GM12878 (cell line): Measurements from ENCODE around the gene NAV2. TPM values are rescaled to one million over a fixed set of nuclear protein-coding genes. Genes with fewer than 3 reads are reported as not detected.

Source experiments
- ATAC-seq: fragments of 200-7000 bp; cut with Tn5 transposase; 3 replicates; pipeline ENCODE4 v1.9.1; 2020; ENCODE audit warnings: mild to moderate bottlenecking, moderate library complexity
- BruUV-seq: library from RNA; stranded (reverse); fragments of 400-500 nt; replicated peaks from 2 replicates; lab custom pipeline; 2021; lab: Mats Ljungman, UMichigan
- CTCF ChIA-PET: fragments of 300-600 bp; sonication (Branson Sonifier 250); formaldehyde crosslinking; extraction: SDS; loops from one replicate; lab custom pipeline; 2021; ENCODE audit warnings: inconsistent platforms; lab: Yijun Ruan, JAX
- POLR2A ChIA-PET: fragments of 350-600 bp; formaldehyde crosslinking; extraction: SDS; loops from one replicate; lab custom pipeline; 2021; ENCODE audit warnings: inconsistent platforms; lab: Charles Lee
- RAD21 ChIA-PET: fragments of 300-600 bp; sonication (Branson Sonifier 250); formaldehyde crosslinking; loops from one replicate; lab custom pipeline; 2023; ENCODE audit warnings: antibody characterized with exemption; ENCODE audit not compliant: unreplicated experiment; lab: Charles Lee
- SMC1A ChIA-PET: fragments of 300-600 bp; sonication (Branson Sonifier 250); formaldehyde crosslinking; loops from one replicate; lab custom pipeline; 2023; ENCODE audit not compliant: unreplicated experiment, uncharacterized antibody; lab: Charles Lee
- DNase-seq: peaks from one replicate; pipeline ENCODE4 v3.0.0-alpha.2; 2011; ENCODE audit warnings: low read depth, low spot score
- FAIRE-seq: peaks from 3 replicates; lab custom pipeline; 2011; peaks lifted over from hg19 to GRCh38; lab: Jason Lieb, UNC
- H2AFZ ChIP-seq: 2 replicates; pipeline ENCODE4 v1.6.0; 2011; ENCODE audit warnings: low read depth, low read length, control low read depth; ENCODE audit not compliant: control insufficient read depth
- H3K27ac ChIP-seq: 2 replicates; pipeline ENCODE4 v1.5.1; 2011; ENCODE audit warnings: control low read depth; ENCODE audit not compliant: control insufficient read depth, insufficient read depth
- H3K27me3 ChIP-seq, 2 experiments: replicated peaks in 1 of 2; 2 replicates each; pipeline versions ENCODE4 v1.6.0 to v1.6.1; 2011; ENCODE audit warnings: low read length in 1 of 2; ENCODE audit not compliant: control insufficient read depth in 2 of 2, insufficient read depth in 2 of 2
- H3K36me3 ChIP-seq, 2 experiments: 2 replicates each; pipeline ENCODE4 v1.5.1; 2011; ENCODE audit warnings: low read length in 1 of 2; ENCODE audit not compliant: control insufficient read depth in 2 of 2, insufficient read depth in 2 of 2
- H3K4me1 ChIP-seq: 2 replicates; pipeline ENCODE4 v1.6.1; 2011; ENCODE audit warnings: mild to moderate bottlenecking, low read length, moderate library complexity, mixed read lengths; ENCODE audit not compliant: control insufficient read depth, insufficient read depth
- H3K4me2 ChIP-seq: 2 replicates; pipeline ENCODE4 v1.6.0; 2011; ENCODE audit warnings: control low read depth; ENCODE audit not compliant: control insufficient read depth, insufficient read depth
- H3K4me3 ChIP-seq: fragments of 200-600 bp; sonication (generic); 2 replicates; pipeline ENCODE4 v1.5.1; 2016
- H3K79me2 ChIP-seq: 2 replicates; pipeline ENCODE4 v1.6.0; 2011; ENCODE audit warnings: low read length; ENCODE audit not compliant: control insufficient read depth, insufficient read depth
- H3K9ac ChIP-seq: 2 replicates; pipeline ENCODE4 v1.8.0; 2011; ENCODE audit warnings: low read length, control low read depth, mixed read lengths; ENCODE audit not compliant: control insufficient read depth, insufficient read depth
- H3K9me3 ChIP-seq: replicated peaks from 3 replicates; pipeline ENCODE4 v1.5.1; 2011; ENCODE audit warnings: mild to moderate bottlenecking, low read length; ENCODE audit not compliant: control insufficient read depth, insufficient read depth
- H4K20me1 ChIP-seq: 2 replicates; pipeline ENCODE4 v1.6.0; 2011; ENCODE audit not compliant: control insufficient read depth, insufficient read depth
- ATF7 ChIP-seq: fragments of 450-650 bp; IDR thresholded peaks from 2 replicates; pipeline ENCODE4 v1.6.1; 2016; ENCODE audit warnings: low read depth, mild to moderate bottlenecking
- DPF2 ChIP-seq: fragments of 450-650 bp; IDR thresholded peaks from 2 replicates; pipeline ENCODE4 v1.6.1; 2017; ENCODE audit warnings: mild to moderate bottlenecking
- ELK1 ChIP-seq: IDR thresholded peaks from 2 replicates; pipeline ENCODE4 v1.6.1; 2012; ENCODE audit warnings: low read depth, low read length, improper control_type of control experiment
- EP300 ChIP-seq, 2 experiments: fragments of 150-350 bp in 1 of 2; IDR thresholded peaks; 2 replicates each; pipeline ENCODE4 v1.6.1; 2011 to 2012; ENCODE audit warnings: low read depth in 2 of 2, low read length in 2 of 2, borderline replicate concordance in 1 of 2, improper control_type of control experiment in 1 of 2, inconsistent platforms in 1 of 2; ENCODE audit not compliant: control insufficient read depth in 1 of 2
- IKZF2 ChIP-seq, 2 experiments: fragments of 450-650 bp; IDR thresholded peaks; 2 replicates each; pipeline ENCODE4 v1.6.1; 2017; ENCODE audit warnings: mild to moderate bottlenecking in 2 of 2, moderate library complexity in 2 of 2
- JUNB ChIP-seq: IDR thresholded peaks from 2 replicates; pipeline ENCODE4 v1.6.1; 2016; ENCODE audit warnings: antibody characterized with exemption, mild to moderate bottlenecking
- MEF2B ChIP-seq: fragments of 450-650 bp; IDR thresholded peaks from 2 replicates; pipeline ENCODE4 v1.6.1; 2018; ENCODE audit warnings: mild to moderate bottlenecking, moderate library complexity; ENCODE audit not compliant: partially characterized antibody, poor library complexity, severe bottlenecking
- MTA2 ChIP-seq: fragments of 450-650 bp; IDR thresholded peaks from 2 replicates; pipeline ENCODE4 v1.6.1; 2016; ENCODE audit warnings: low read depth, mild to moderate bottlenecking, moderate library complexity
- MTA3 ChIP-seq: IDR thresholded peaks from 2 replicates; pipeline ENCODE4 v1.6.1; 2012; ENCODE audit warnings: low read length, inconsistent platforms, borderline replicate concordance
- NFYB ChIP-seq: IDR thresholded peaks from 2 replicates; pipeline ENCODE4 v1.6.1; 2011; ENCODE audit warnings: low read depth, mild to moderate bottlenecking, low read length, improper control_type of control experiment, moderate library complexity; ENCODE audit not compliant: insufficient read depth
- NR2F1 ChIP-seq: fragments of 450-650 bp; conservative IDR thresholded peaks from 2 replicates; pipeline ENCODE4 v1.6.1; 2017; ENCODE audit warnings: mild to moderate bottlenecking
- RAD21 ChIP-seq: IDR thresholded peaks from 2 replicates; pipeline ENCODE4 v1.6.1; 2011; ENCODE audit warnings: mild to moderate bottlenecking, low read depth, low read length, moderate library complexity; ENCODE audit not compliant: insufficient read depth
- RAD51 ChIP-seq: fragments of 450-650 bp; IDR thresholded peaks from 2 replicates; pipeline ENCODE4 v1.6.1; 2016; ENCODE audit warnings: moderate library complexity, mild to moderate bottlenecking, inconsistent platforms
- SKIL ChIP-seq: fragments of 450-650 bp; IDR thresholded peaks from 2 replicates; pipeline ENCODE4 v1.6.1; 2017; ENCODE audit warnings: mild to moderate bottlenecking, low read depth, inconsistent platforms; ENCODE audit not compliant: poor library complexity, severe bottlenecking
- WGBS: methylation state at CpG from one replicate; pipeline ENCODE4 v1.1.6; 2016; ENCODE audit warnings: low lambda C conversion rate; ENCODE audit not compliant: insufficient replicate concordance, insufficient coverage; ENCODE audit errors: missing lambda C conversion rate; 5-methylcytosine and 5-hydroxymethylcytosine counted together
- in situ Hi-C: fragments of 300-500 bp; cut with MboI; formaldehyde crosslinking; loops from 9 replicates; pipeline ENCODE4 v1.14.3; 2018; ENCODE audit warnings: mixed read lengths
- intact Hi-C: fragments of 100-400 bp; cut with micrococcal nuclease; formaldehyde crosslinking; loops from one replicate; pipeline ENCODE4 v1.14.2; 2022; ENCODE audit not compliant: unreplicated experiment
- polyA plus RNA-seq, 11 experiments: library from polyadenylated mRNA; depleted of rRNA in 4 of 11; unstranded in 6 of 11; stranded (reverse) in 5 of 11; fragments of >200 nt; fragmentation: Nextera tagmentation in 4 of 11; fragmentation: Illumina TruSeq in 1 of 11; extraction: Ambion mirVana in 4 of 11; extraction: Trizol in 1 of 11; gene quantifications; 1 replicate in 1 of 11; 2 replicates in 10 of 11; pipeline versions ENCODE4 v1.2.1 to v1.2.3, GENCODE V29; 2011 to 2016; ENCODE audit warnings: inconsistent platforms in 2 of 11, missing spikeins in 2 of 11, low read depth in 1 of 11
- total RNA-seq, 4 experiments: library from RNA; depleted of rRNA in 3 of 4; stranded (reverse); fragments of >200 nt in 3 of 4; fragmentation: Illumina TruSeq in 1 of 4; extraction: Trizol in 1 of 4; gene quantifications; 2 replicates each; pipeline versions ENCODE4 v1.2.1 to v1.2.3, GENCODE V29; 2013 to 2021

NAV2 gene
- total and polyA plus RNA-seq, 10 of the 15 experiments (the other 5 are each of a cell fraction or from before 2014, with no cell fraction given), result 0.35 to 6.1 (median 1.1) TPM

- no peak for TF ChIP-seq RAD21
These were observed 77.4 kb downstream of the NAV2 start (continued) for GRCh38 chr11:19789835-19790710.

- no peaks in the 10 kb centered on the region for H3K27me3 ChIP-seq
- 1% methylated on average over 8 of the region's 8 CpGs for WGBS
- H3K4me3 ChIP-seq, result no peak overlapping the region
- RAD21 ChIA-PET, result interaction anchor here (1.5 to 3.5 kb wide), 2 partner anchors 12 to 16 kb away, joined by 3 to 37 read pairs; no protein-coding TSS in a partner anchor
- FAIRE-seq, result no peak
- SMC1A ChIA-PET, result interaction anchor here (0.9 to 1.5 kb wide), 6 partner anchors 10 to 358 kb away, joined by 3 to 5 read pairs (median 4); no protein-coding TSS in a partner anchor
- BruUV-seq, result no TSS peak
- H3K79me2 ChIP-seq, result no peaks in the 10 kb centered on the region
- in situ Hi-C loops (no loop called here), intact Hi-C loops (no loop called here)
- no peaks in the 10 kb centered on the region for H3K9me3 ChIP-seq
- H3K9ac ChIP-seq, result no peak overlapping the region
- H3K4me2 ChIP-seq, result no peak overlapping the region
- no peaks in the 10 kb centered on the region for H3K36me3 ChIP-seq
- H3K27ac ChIP-seq, result no peak overlapping the region
- peak; percentile 28 for DNase-seq
- no peaks in the 10 kb centered on the region for H4K20me1 ChIP-seq
- CTCF ChIA-PET, result interaction anchor here (0.8 to 1.5 kb wide), 5 partner anchors 10 to 342 kb away, joined by 3 to 6 read pairs (median 3); no protein-coding TSS in a partner anchor
- TF ChIP-seq ELK1, result no peak
- no peak for TF ChIP-seq MTA3
- TF ChIP-seq SKIL, result no peak
- no peak for TF ChIP-seq DPF2
- 0 out of 2 replicates have a peak, but pooled peaks have one; percentile 28 for TF ChIP-seq JUNB
- TF ChIP-seq MEF2B, result peak; percentile 66
- TF ChIP-seq EP300 (IDR thresholded peaks at IDR 0.05; ENCODE audit: borderline replicate concordance in 1 of 2, control insufficient read depth in 1 of 2, low read depth in 2 of 2, low read length in 2 of 2), result 0 out of 4 replicates have a peak, but pooled peaks of 1 of the 2 experiments have one; percentile 7
- peak; percentile 78; the same call in 1 of the 2 replicates for TF ChIP-seq ATF7
- TF ChIP-seq MTA2, result peak; percentile 50; the same call in 1 of the 2 replicates
- TF ChIP-seq IKZF2 (IDR thresholded peaks at IDR 0.05), result peak in 1 of 2 experiments; percentile 36; a peak in 2 of 4 replicates
- peak; percentile 46; the same call in 1 of the 2 replicates for TF ChIP-seq RAD51
- TF ChIP-seq NFYB, result 0 out of 2 replicates have a peak, but pooled peaks have one; percentile 36
- peak; percentile 52; the same call in 1 of the 2 replicates for TF ChIP-seq NR2F1
- no peak overlapping the region for H2AFZ ChIP-seq
- no peaks in the 10 kb centered on the region for H3K4me1 ChIP-seq
- peak; percentile 93 for ATAC-seq
- POLR2A ChIA-PET, result interaction anchor here (0.7 to 2.5 kb wide), 5 partner anchors 8 to 30 kb away, joined by 3 to 15 read pairs (median 4); no protein-coding TSS in a partner anchor
These were observed 78.4 kb downstream of the NAV2 start for GRCh38 chr11:19790831-19791552.
